HG02642 (cell line): ENCODE measurements around the gene RGL4.

ENCODE experiments used
- ATAC-seq: cut with Tn5 transposase; IDR thresholded peaks from one replicate; pipeline ENCODE4 v1.9.1; 2021; ENCODE audit warnings: mild to moderate bottlenecking; ENCODE audit not compliant: unreplicated experiment, poor library complexity

The RGL4 gene

GRCh38 chr22:23695571-23696325 is 4.9 kb downstream of the RGL4 start:
- no peak for ATAC-seq

GRCh38 chr22:23696326-23696851 is 5.6 kb downstream of the RGL4 start:
- ATAC-seq: peak; percentile 72

GRCh38 chr22:23697031-23697970 is 6.5 kb downstream of the RGL4 start:
- ATAC-seq: no peak

GRCh38 chr22:23698094-23698493 is 7.3 kb downstream of the RGL4 start:
- no peak for ATAC-seq

- ATAC-seq: no peak
These were observed 7.9 kb downstream of the RGL4 start for GRCh38 chr22:23698673-23699235.

GRCh38 chr22:23700706-23701105 is 9.9 kb downstream of the RGL4 start:
- no peak for ATAC-seq

- ATAC-seq: no peak
These were observed 13.2 kb downstream of the RGL4 start for GRCh38 chr22:23704062-23704461.

- no peak for ATAC-seq
These were observed 14.0 kb downstream of the RGL4 start for GRCh38 chr22:23704829-23705228.

GRCh38 chr22:23705358-23705757 is 14.5 kb downstream of the RGL4 start:
- ATAC-seq: no peak

- ATAC-seq: no peak
These were observed 17.5 kb downstream of the RGL4 start for GRCh38 chr22:23708270-23708669.

- no peak for ATAC-seq
These were observed 18.3 kb downstream of the RGL4 start for GRCh38 chr22:23709107-23709506.

GRCh38 chr22:23712256-23712655 is 21.4 kb downstream of the RGL4 start:
- ATAC-seq: no peak

- ATAC-seq: no peak
These were observed 23.1 kb downstream of the RGL4 start for GRCh38 chr22:23713696-23714595.

- ATAC-seq: no peak
These were observed 24.1 kb downstream of the RGL4 start for GRCh38 chr22:23714596-23715578.

GRCh38 chr22:23715806-23716375 is 25.1 kb downstream of the RGL4 start:
- no peak for ATAC-seq

GRCh38 chr22:23716811-23717801 is 26.3 kb downstream of the RGL4 start:
- ATAC-seq: peak; percentile 86
